Body of pancreas (tissue), 4 donors: Measurements from ENCODE around the gene CFAP46. TPM values are rescaled to one million over a fixed set of nuclear protein-coding genes. Genes with fewer than 3 reads are reported as not detected.

Experiments
- ATAC-seq: fragments of 150-250 bp; one replicate; pipeline ENCODE4 v1.9.1; 2016
- DNase-seq, 4 donors: peaks; one replicate each; pipeline ENCODE4 v3.0.0-alpha.2; 2019
- H3K27ac ChIP-seq, 4 donors: fragments of 200-600 bp; sonication (generic); 1 replicate in 3 of 4; 2 replicates in 1 of 4; pipeline versions ENCODE4 v1.5.1 to v1.6.1; 2016 to 2019; ENCODE audit warnings: mild to moderate bottlenecking in 1 of 4, mixed read lengths in 1 of 4, moderate library complexity in 1 of 4
- H3K27me3 ChIP-seq, 2 donors: fragments of 200-600 bp; sonication (generic); one replicate each; pipeline ENCODE4 v1.6.0; 2016; ENCODE audit warnings: mild to moderate bottlenecking in 1 of 2
- H3K36me3 ChIP-seq, 2 donors: fragments of 200-600 bp; sonication (generic); replicated peaks in 1 of 2; 2 replicates each; pipeline ENCODE4 v1.5.1; 2016; ENCODE audit warnings: low read depth in 2 of 2; ENCODE audit not compliant: insufficient read depth in 1 of 2
- H3K4me1 ChIP-seq: fragments of 200-600 bp; sonication (generic); one replicate; pipeline ENCODE4 v1.6.0; 2016
- H3K4me3 ChIP-seq, 2 donors: fragments of 200-600 bp; sonication (generic); 1 replicate in 1 of 2; 2 replicates in 1 of 2; pipeline ENCODE4 v1.5.1; 2016 to 2019
- H3K9me3 ChIP-seq, 3 donors: fragments of 200-600 bp; sonication (generic); 1 replicate in 2 of 3; 2 replicates in 1 of 3; pipeline ENCODE4 v1.5.1; 2016
- POLR2A ChIP-seq, 3 donors: fragments of 450-650 bp; IDR thresholded peaks; one replicate each; pipeline ENCODE4 v1.6.1; 2016; ENCODE audit warnings: antibody characterized with exemption in 3 of 3, mild to moderate bottlenecking in 2 of 3
- WGBS, 2 donors: methylation state at CpG; one replicate each; pipeline ENCODE4 v1.1.5; 2017; 5-methylcytosine and 5-hydroxymethylcytosine counted together
- intact Hi-C: fragments of 100-400 bp; cut with DNase I; formaldehyde crosslinking; loops from one replicate; pipeline ENCODE4 v1.15.1; 2023
- total RNA-seq, 2 donors: library from RNA; depleted of rRNA; stranded (reverse); fragments of >200 nt; gene quantifications; one replicate each; pipeline ENCODE4 v1.1.0, GENCODE V29; 2016
- TF ChIP-seq, protein P1 (sequence below), 7 experiments: fragments of 450-650 bp in 4 of 7; fragments of 200-600 bp in 3 of 7; sonication (generic) in 3 of 7; IDR thresholded peaks; one replicate each; pipeline ENCODE4 v1.5.1; 2016 to 2019; ENCODE audit warnings: antibody characterized with exemption in 7 of 7

Gene CFAP46
- total RNA-seq, 2 donors from 2014 or later = 0.33 to 0.52 TPM

DNA sequence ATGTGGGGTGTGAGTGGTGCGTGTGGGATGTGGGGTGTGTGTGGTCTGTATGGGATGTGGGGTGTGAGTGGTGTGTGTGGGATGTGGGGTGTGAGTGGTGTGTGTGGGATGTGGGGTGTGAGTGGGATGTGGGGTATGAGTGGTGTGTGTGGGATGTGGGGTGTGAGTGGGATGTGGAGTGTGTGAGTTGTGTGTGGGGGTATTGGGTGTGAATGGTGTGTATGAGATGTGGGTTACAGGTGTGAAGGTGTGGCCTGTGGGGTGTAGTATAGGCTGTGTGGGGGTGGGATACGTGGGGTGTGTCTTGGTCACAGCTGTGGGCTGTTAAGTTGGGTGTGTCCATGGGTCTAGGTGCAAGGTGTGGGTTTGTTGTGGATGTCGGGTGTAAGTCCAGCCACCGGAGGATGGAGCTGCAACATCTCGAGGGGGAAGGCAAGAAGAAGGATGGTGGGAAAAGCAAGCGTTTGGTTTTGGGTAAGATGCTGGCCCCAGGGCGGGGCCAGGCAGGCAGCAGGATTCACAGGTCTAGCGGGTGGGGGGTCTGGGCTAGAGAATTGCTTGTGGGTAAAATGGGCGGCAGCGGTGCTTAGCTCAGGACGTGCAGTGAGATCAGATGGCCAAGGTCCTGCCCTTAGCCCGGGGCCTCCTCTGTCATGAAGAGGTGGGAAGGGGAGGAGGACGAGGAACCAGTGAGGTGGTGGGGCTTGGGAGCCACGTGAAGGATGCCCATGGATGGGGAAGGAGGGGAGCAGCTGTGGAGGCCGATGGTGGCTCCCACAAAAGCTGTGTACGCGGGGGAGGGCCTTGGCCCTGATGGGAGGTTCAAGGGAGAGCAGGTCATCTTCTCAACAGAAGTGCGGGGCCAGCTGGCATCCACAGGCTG is 60.1 kb downstream of the CFAP46 start:
- H3K36me3 ChIP-seq = no peaks in the 10 kb centered on the region
- 63 to 64% methylated on average over 18 of the region's 18 CpGs for WGBS, 2 donors
- TF ChIP-seq POLR2A (IDR thresholded peaks at IDR 0.05) = no peak
- TF ChIP-seq, protein P1, sequence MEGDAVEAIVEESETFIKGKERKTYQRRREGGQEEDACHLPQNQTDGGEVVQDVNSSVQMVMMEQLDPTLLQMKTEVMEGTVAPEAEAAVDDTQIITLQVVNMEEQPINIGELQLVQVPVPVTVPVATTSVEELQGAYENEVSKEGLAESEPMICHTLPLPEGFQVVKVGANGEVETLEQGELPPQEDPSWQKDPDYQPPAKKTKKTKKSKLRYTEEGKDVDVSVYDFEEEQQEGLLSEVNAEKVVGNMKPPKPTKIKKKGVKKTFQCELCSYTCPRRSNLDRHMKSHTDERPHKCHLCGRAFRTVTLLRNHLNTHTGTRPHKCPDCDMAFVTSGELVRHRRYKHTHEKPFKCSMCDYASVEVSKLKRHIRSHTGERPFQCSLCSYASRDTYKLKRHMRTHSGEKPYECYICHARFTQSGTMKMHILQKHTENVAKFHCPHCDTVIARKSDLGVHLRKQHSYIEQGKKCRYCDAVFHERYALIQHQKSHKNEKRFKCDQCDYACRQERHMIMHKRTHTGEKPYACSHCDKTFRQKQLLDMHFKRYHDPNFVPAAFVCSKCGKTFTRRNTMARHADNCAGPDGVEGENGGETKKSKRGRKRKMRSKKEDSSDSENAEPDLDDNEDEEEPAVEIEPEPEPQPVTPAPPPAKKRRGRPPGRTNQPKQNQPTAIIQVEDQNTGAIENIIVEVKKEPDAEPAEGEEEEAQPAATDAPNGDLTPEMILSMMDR (IDR thresholded peaks at IDR 0.05) = no peak
- ATAC-seq = no peak
- H3K27me3 ChIP-seq = no peaks in the 10 kb centered on the region
- no peaks in the 10 kb centered on the region for H3K9me3 ChIP-seq
- no peaks in the 10 kb centered on the region for H3K4me1 ChIP-seq
- intact Hi-C loops = no loop called here
- DNase-seq = peak in 1 of 4 donors; percentile 2
- no peak overlapping the region for H3K27ac ChIP-seq
- no peak overlapping the region for H3K4me3 ChIP-seq

- DNase-seq = peak in 1 of 4 donors; percentile 3
- Histone ChIP-seq H3K4me3 (no peak overlapping the region), H3K27me3 (no peaks in the 10 kb centered on the region), H3K27ac (no peak overlapping the region), H3K9me3 (no peaks in the 10 kb centered on the region), H3K36me3 (no peaks in the 10 kb centered on the region), H3K4me1 (no peaks in the 10 kb centered on the region)
- TF ChIP-seq POLR2A (IDR thresholded peaks at IDR 0.05) = no peak
- TF ChIP-seq, protein P1 (IDR thresholded peaks at IDR 0.05) = no peak
- ATAC-seq = no peak
- intact Hi-C loops = no loop called here
- 65 to 78% methylated on average over 16 to 22 of the region's 23 CpGs for WGBS, 2 donors
Measured at GRCh38 chr10:132881186-132881920, 61.0 kb downstream of the CFAP46 start.

DNA sequence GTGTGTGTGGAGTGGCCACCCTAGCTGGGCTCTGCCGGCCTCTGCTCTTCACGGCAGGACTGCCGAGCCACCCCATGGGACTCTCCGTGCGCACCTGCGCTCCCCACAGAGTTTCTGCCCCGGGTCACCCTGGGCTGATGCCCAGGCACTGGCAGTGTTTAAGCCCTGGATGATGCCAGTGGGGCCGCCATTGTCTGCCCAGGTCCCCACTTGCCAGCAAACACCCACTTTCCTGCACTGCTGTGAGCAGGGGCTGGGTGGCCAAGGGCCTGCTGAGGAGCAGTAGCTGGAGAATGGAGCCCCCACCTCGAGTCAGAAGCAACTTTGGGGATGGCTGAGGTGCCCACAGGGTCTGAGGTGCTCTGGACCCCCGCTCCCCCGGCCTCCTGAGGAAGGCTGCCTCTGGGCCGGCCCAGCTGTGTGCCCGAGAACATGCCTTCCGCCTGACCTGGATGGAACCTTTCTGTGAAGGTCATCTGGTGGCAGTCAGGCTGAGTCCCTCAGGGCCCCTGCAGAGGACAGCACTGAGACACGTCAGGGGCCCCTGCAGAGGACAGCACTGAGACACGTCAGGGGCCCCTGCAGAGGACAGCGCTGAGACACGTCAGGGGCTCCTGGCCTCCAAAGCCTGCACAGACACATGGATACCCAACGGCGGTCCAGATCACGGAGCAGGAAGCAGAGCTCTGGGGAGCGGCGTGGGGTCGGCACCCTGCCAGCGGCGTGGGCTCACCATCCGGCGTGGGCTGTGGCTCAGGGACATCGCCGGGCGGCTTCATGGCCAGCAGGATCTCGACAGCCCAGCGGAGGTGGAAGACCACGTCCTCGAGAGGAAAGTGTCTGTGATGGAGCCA is 62.0 kb downstream of the CFAP46 start:
- H3K27ac ChIP-seq = no peak overlapping the region
- WGBS, 2 donors = 68 to 74% methylated on average over 14 to 34 of the region's 35 CpGs
- H3K27me3 ChIP-seq = no peaks in the 10 kb centered on the region
- no peak overlapping the region for H3K4me3 ChIP-seq
- no peaks in the 10 kb centered on the region for H3K9me3 ChIP-seq
- no peak for TF ChIP-seq POLR2A (IDR thresholded peaks at IDR 0.05)
- TF ChIP-seq, protein P1 (IDR thresholded peaks at IDR 0.05) = no peak
- H3K4me1 ChIP-seq = no peaks in the 10 kb centered on the region
- ATAC-seq (no peak), DNase-seq (peak in 1 of 4 donors; percentile 2)
- intact Hi-C loops = no loop called here
- no peaks in the 10 kb centered on the region for H3K36me3 ChIP-seq

GRCh38 chr10:132879408-132880127 is 62.8 kb downstream of the CFAP46 start:
- DNase-seq (peak in 1 of 4 donors; percentile 4), ATAC-seq (no peak)
- Histone ChIP-seq H3K4me1 (no peaks in the 10 kb centered on the region), H3K4me3 (no peak overlapping the region), H3K27me3 (no peaks in the 10 kb centered on the region), H3K27ac (no peak overlapping the region), H3K36me3 (no peaks in the 10 kb centered on the region), H3K9me3 (no peaks in the 10 kb centered on the region)
- intact Hi-C loops = no loop called here
- 40 to 45% methylated on average over 3 to 38 of the region's 38 CpGs for WGBS, 2 donors
- TF ChIP-seq, protein P1 (IDR thresholded peaks at IDR 0.05) = no peak
- no peak for TF ChIP-seq POLR2A (IDR thresholded peaks at IDR 0.05)
